Neural progenitor cell (in vitro differentiated cells): ENCODE measurements around the gene OR52E4. TPM values are rescaled to one million over a fixed set of nuclear protein-coding genes. Genes with fewer than 3 reads are reported as not detected.

Experiments
- DNase-seq: peaks from one replicate; pipeline ENCODE4 v3.0.0-alpha.2; 2016; ENCODE audit warnings: low spot score
- H2AFZ ChIP-seq: fragments of 200-600 bp; sonication (generic); replicated peaks from 2 replicates; pipeline ENCODE4 v1.6.1; 2016; ENCODE audit warnings: antibody characterized with exemption
- H3F3A ChIP-seq: fragments of 200-600 bp; sonication (generic); 2 replicates; pipeline ENCODE4 v1.6.1; 2016; ENCODE audit warnings: antibody characterized with exemption, low read depth
- H3K27ac ChIP-seq: fragments of 200-600 bp; sonication (generic); 2 replicates; pipeline ENCODE4 v1.5.1; 2016; ENCODE audit warnings: mild to moderate bottlenecking
- H3K27me3 ChIP-seq: fragments of 200-600 bp; sonication (generic); 2 replicates; pipeline ENCODE4 v1.6.1; 2016; ENCODE audit warnings: mild to moderate bottlenecking, moderate library complexity
- H3K36me3 ChIP-seq: fragments of 200-600 bp; sonication (generic); 2 replicates; pipeline ENCODE4 v1.5.1; 2016
- H3K4me1 ChIP-seq: fragments of 200-600 bp; sonication (generic); 2 replicates; pipeline ENCODE4 v1.6.1; 2016; ENCODE audit warnings: mixed run types
- H3K4me2 ChIP-seq: fragments of 200-600 bp; sonication (generic); 2 replicates; pipeline ENCODE4 v1.6.1; 2016
- H3K4me3 ChIP-seq: fragments of 200-600 bp; sonication (generic); 2 replicates; pipeline ENCODE4 v1.5.1; 2016
- H3K79me2 ChIP-seq: fragments of 200-600 bp; sonication (generic); 2 replicates; pipeline ENCODE4 v1.6.1; 2016; ENCODE audit warnings: low read depth
- H3K9ac ChIP-seq: fragments of 200-600 bp; sonication (generic); 2 replicates; pipeline ENCODE4 v1.6.1; 2016
- H3K9me3 ChIP-seq: fragments of 200-600 bp; sonication (generic); 2 replicates; pipeline ENCODE4 v1.5.1; 2016; ENCODE audit warnings: low read depth
- H4K20me1 ChIP-seq: fragments of 200-600 bp; sonication (generic); 2 replicates; pipeline ENCODE4 v1.6.1; 2016; ENCODE audit warnings: low read depth
- H3K27ac Mint-ChIP-seq: 3 replicates; pipeline ENCODE4 v1.8.0; 2021; ENCODE audit warnings: mixed read lengths
- H3K27me3 Mint-ChIP-seq: 2 replicates; pipeline ENCODE4 v1.8.0; 2022; ENCODE audit warnings: low read depth, mild to moderate bottlenecking, inconsistent platforms, moderate library complexity, mixed read lengths; ENCODE audit not compliant: insufficient read depth
- H3K36me3 Mint-ChIP-seq: 3 replicates; pipeline ENCODE4 v1.8.0; 2021; ENCODE audit warnings: mixed read lengths
- H3K4me1 Mint-ChIP-seq: 3 replicates; pipeline ENCODE4 v1.8.0; 2021; ENCODE audit warnings: mixed read lengths
- H3K4me3 Mint-ChIP-seq: 3 replicates; pipeline ENCODE4 v1.8.0; 2021; ENCODE audit warnings: mild to moderate bottlenecking, moderate library complexity, mixed read lengths
- H3K9me3 Mint-ChIP-seq: 3 replicates; pipeline ENCODE4 v1.8.0; 2020; ENCODE audit warnings: mixed read lengths
- EZH2 ChIP-seq: fragments of 200-600 bp; sonication (generic); IDR thresholded peaks from 2 replicates; pipeline ENCODE4 v1.6.1; 2017; ENCODE audit warnings: antibody characterized with exemption, mild to moderate bottlenecking, moderate library complexity
- EZH2phosphoT487 ChIP-seq: fragments of 200-600 bp; sonication (generic); IDR thresholded peaks from 2 replicates; pipeline ENCODE4 v1.6.1; 2017; ENCODE audit warnings: antibody characterized with exemption
- total RNA-seq: library from RNA; depleted of rRNA; stranded (reverse); fragments of >200 nt; gene quantifications from 2 replicates; pipeline ENCODE4 v1.2.3, GENCODE V29; 2015; ENCODE audit warnings: low replicate concordance
- TF ChIP-seq, protein P1 (sequence below): fragments of 200-600 bp; sonication (generic); IDR thresholded peaks from 2 replicates; pipeline ENCODE4 v1.5.1; 2017; ENCODE audit warnings: antibody characterized with exemption, mild to moderate bottlenecking

The OR52E4 gene
- total RNA-seq, 1 donor from 2014 or later = not detected

DNA sequence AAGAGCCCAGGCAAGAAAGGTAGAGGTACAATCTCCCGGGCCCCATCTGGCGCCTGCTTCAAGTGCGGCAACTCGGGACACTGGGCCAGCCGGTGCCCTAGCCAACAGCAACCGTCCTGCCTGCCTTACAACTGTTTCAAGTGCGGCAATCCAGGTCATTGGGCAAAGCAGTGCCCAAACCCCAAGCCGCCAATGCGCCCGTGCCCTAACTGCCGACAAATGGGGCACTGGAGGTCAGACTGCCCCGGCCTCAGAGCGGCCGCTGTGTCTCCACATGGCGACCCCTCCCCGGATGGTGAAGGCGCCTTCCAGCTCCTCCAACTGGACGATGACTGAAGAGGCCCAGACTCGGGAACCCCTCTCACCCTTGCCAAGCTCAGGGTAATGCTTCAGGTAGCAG lies 50.2 kb downstream of the OR52E4 start:
- Histone ChIP-seq H3K79me2 (no peaks in the 10 kb centered on the region), H2AFZ (no peak overlapping the region), H3K4me3 (no peak overlapping the region), H3F3A (no peaks in the 10 kb centered on the region), H4K20me1 (no peaks in the 10 kb centered on the region), H3K4me1 (no peaks in the 10 kb centered on the region), H3K27ac (no peak overlapping the region), H3K9me3 (no peaks in the 10 kb centered on the region), H3K9ac (no peak overlapping the region), H3K36me3 (no peaks in the 10 kb centered on the region), H3K4me2 (no peak overlapping the region), H3K27me3 (no peaks in the 10 kb centered on the region)
- Mint-ChIP-seq H3K27ac (no peak overlapping the region), H3K36me3 (peaks cover 2% of the 10 kb centered on the region), H3K4me3 (no peak overlapping the region), H3K4me1 (no peaks in the 10 kb centered on the region), H3K27me3 (peaks cover 6% of the 10 kb centered on the region), H3K9me3 (peaks cover 27% of the 10 kb centered on the region)
- TF ChIP-seq EZH2phosphoT487 (no peak), EZH2 (no peak)
- TF ChIP-seq, protein P1, sequence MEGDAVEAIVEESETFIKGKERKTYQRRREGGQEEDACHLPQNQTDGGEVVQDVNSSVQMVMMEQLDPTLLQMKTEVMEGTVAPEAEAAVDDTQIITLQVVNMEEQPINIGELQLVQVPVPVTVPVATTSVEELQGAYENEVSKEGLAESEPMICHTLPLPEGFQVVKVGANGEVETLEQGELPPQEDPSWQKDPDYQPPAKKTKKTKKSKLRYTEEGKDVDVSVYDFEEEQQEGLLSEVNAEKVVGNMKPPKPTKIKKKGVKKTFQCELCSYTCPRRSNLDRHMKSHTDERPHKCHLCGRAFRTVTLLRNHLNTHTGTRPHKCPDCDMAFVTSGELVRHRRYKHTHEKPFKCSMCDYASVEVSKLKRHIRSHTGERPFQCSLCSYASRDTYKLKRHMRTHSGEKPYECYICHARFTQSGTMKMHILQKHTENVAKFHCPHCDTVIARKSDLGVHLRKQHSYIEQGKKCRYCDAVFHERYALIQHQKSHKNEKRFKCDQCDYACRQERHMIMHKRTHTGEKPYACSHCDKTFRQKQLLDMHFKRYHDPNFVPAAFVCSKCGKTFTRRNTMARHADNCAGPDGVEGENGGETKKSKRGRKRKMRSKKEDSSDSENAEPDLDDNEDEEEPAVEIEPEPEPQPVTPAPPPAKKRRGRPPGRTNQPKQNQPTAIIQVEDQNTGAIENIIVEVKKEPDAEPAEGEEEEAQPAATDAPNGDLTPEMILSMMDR = no peak
- DNase-seq = no peak

DNA sequence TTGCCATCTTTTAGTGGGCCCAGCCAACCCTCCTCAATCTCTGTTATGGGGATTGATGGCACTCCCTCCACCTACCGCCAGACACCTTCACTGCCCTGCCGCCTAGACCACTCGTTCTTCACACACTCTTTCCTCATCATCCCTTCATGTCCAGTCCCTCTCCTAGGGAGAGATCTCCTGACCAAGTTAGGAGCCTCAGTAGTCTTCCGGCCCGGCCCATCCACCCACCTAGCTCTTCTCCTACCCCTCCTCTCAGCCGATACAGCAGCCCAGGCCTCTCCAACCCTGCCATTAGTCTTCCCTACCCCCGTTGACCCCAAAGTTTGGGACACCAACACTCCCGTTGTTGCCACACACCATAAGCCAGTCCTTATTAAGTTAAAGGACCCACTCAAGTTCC lies 50.6 kb downstream of the OR52E4 start:
- Histone ChIP-seq H3K4me1 (no peaks in the 10 kb centered on the region), H2AFZ (no peak overlapping the region), H3K4me2 (no peak overlapping the region), H3K9me3 (no peaks in the 10 kb centered on the region), H3K36me3 (no peaks in the 10 kb centered on the region), H3K9ac (no peak overlapping the region), H3K4me3 (no peak overlapping the region), H3F3A (no peaks in the 10 kb centered on the region), H4K20me1 (no peaks in the 10 kb centered on the region), H3K27me3 (no peaks in the 10 kb centered on the region), H3K27ac (no peak overlapping the region), H3K79me2 (no peaks in the 10 kb centered on the region)
- Mint-ChIP-seq H3K27me3 (peaks cover 10% of the 10 kb centered on the region), H3K4me1 (no peaks in the 10 kb centered on the region), H3K9me3 (peaks cover 27% of the 10 kb centered on the region), H3K27ac (no peak overlapping the region), H3K36me3 (peaks cover 2% of the 10 kb centered on the region), H3K4me3 (no peak overlapping the region)
- TF ChIP-seq, protein P1 = no peak
- TF ChIP-seq EZH2phosphoT487 (no peak), EZH2 (no peak)
- no peak for DNase-seq

- peaks cover 11% of the 10 kb centered on the region for H3K27me3 Mint-ChIP-seq
- no peak overlapping the region for H3K27ac Mint-ChIP-seq
- H3K9me3 Mint-ChIP-seq = peaks cover 35% of the 10 kb centered on the region
- H3K27me3 ChIP-seq = no peaks in the 10 kb centered on the region
- H3K27ac ChIP-seq = no peak overlapping the region
- no peaks in the 10 kb centered on the region for H3K4me1 Mint-ChIP-seq
- no peaks in the 10 kb centered on the region for H4K20me1 ChIP-seq
- H3K4me3 Mint-ChIP-seq = no peak overlapping the region
- no peak overlapping the region for H2AFZ ChIP-seq
- H3K36me3 ChIP-seq = no peaks in the 10 kb centered on the region
- no peak overlapping the region for H3K4me3 ChIP-seq
- H3K9ac ChIP-seq = no peak overlapping the region
- no peak for TF ChIP-seq EZH2
- TF ChIP-seq EZH2phosphoT487 = no peak
- TF ChIP-seq, protein P1 = no peak
- H3K4me1 ChIP-seq = no peaks in the 10 kb centered on the region
- H3K9me3 ChIP-seq = no peaks in the 10 kb centered on the region
- H3K79me2 ChIP-seq = no peaks in the 10 kb centered on the region
- no peak overlapping the region for H3K4me2 ChIP-seq
- peaks cover 2% of the 10 kb centered on the region for H3K36me3 Mint-ChIP-seq
- no peak for DNase-seq
- no peaks in the 10 kb centered on the region for H3F3A ChIP-seq
Observed at GRCh38 chr11:5932671-5933070, 52.2 kb downstream of the OR52E4 start.
